D721Med (cell line): ENCODE data around the gene NARS2.

Experiments used
- DNase-seq: peaks from one replicate; pipeline ENCODE4 v3.0.0; 2011; ENCODE audit warnings: low spot score; ENCODE audit not compliant: insufficient read length
- FAIRE-seq: peaks from 2 replicates; lab custom pipeline; 2011; peaks lifted over from hg19 to GRCh38; lab: Jason Lieb, UNC
- CTCF ChIP-seq: IDR thresholded peaks from 2 replicates; pipeline ENCODE4 v1.5.1; 2012; ENCODE audit warnings: mild to moderate bottlenecking, control low read depth; ENCODE audit not compliant: insufficient read depth; ENCODE audit errors: missing control alignments

The NARS2 gene

GRCh38 chr11:78395597-78395996 lies 179.1 kb downstream of the NARS2 start:
- DNase-seq (no peak), FAIRE-seq (peak; percentile 90)
- TF ChIP-seq CTCF: no peak

- no peak for FAIRE-seq
- TF ChIP-seq CTCF: no peak
- DNase-seq: no peak
Measured at GRCh38 chr11:78392854-78393253, 181.8 kb downstream of the NARS2 start.

- DNase-seq (no peak), FAIRE-seq (no peak)
- TF ChIP-seq CTCF: no peak
Measured at GRCh38 chr11:78391424-78391823, 183.2 kb downstream of the NARS2 start.

- DNase-seq: no peak
Measured at GRCh38 chr11:78390809-78391208, 183.9 kb downstream of the NARS2 start.

GRCh38 chr11:78386215-78386941 lies 188.3 kb downstream of the NARS2 start:
- DNase-seq (no peak), FAIRE-seq (no peak)
- no peak for TF ChIP-seq CTCF

More at GRCh38 chr11:78390809-78391208, 183.9 kb downstream of the NARS2 start:
- no peak for FAIRE-seq
- no peak for TF ChIP-seq CTCF
